Ecto neural progenitor cell (in vitro differentiated cells): Measurements from ENCODE around the gene FANCE.

Experiments used
- DNase-seq: peaks from one replicate; pipeline ENCODE4 v3.0.0-alpha.2; 2018; ENCODE audit warnings: low spot score

Gene FANCE

GRCh38 chr6:35452183-35453090 is at the start of gene FANCE:
FANCE (plus strand) TSS chr6:35452338; CDS start chr6:35452546, 208 bp downstream.
- DNase-seq, result peak; percentile 99

- DNase-seq, result no peak
Observed at GRCh38 chr6:35402856-35403191, 49.3 kb upstream of the FANCE start.

- no peak for DNase-seq
Observed at GRCh38 chr6:35403544-35404442, 48.3 kb upstream of the FANCE start.

- no peak for DNase-seq
Observed at GRCh38 chr6:35406711-35407485, 45.2 kb upstream of the FANCE start.

- no peak for DNase-seq
Observed at GRCh38 chr6:35409245-35409644, 42.9 kb upstream of the FANCE start.

GRCh38 chr6:35410131-35410530 is 42.0 kb upstream of the FANCE start:
- DNase-seq, result no peak

GRCh38 chr6:35411066-35411465 is 41.1 kb upstream of the FANCE start:
- no peak for DNase-seq

- no peak for DNase-seq
Observed at GRCh38 chr6:35412102-35412501, 40.0 kb upstream of the FANCE start.

- no peak for DNase-seq
Observed at GRCh38 chr6:35413911-35414310, 38.2 kb upstream of the FANCE start.

- DNase-seq, result peak; percentile 70
Observed at GRCh38 chr6:35415065-35415891, 36.9 kb upstream of the FANCE start.

GRCh38 chr6:35417979-35418661 is 34.0 kb upstream of the FANCE start:
- no peak for DNase-seq

- DNase-seq, result no peak
Observed at GRCh38 chr6:35419417-35419816, 32.7 kb upstream of the FANCE start.

- DNase-seq, result no peak
Observed at GRCh38 chr6:35419961-35420360, 32.2 kb upstream of the FANCE start.

- DNase-seq, result no peak
Observed at GRCh38 chr6:35425284-35425683, 26.9 kb upstream of the FANCE start.

GRCh38 chr6:35426074-35426473 is 26.1 kb upstream of the FANCE start:
- no peak for DNase-seq

GRCh38 chr6:35427435-35427834 is 24.7 kb upstream of the FANCE start:
- no peak for DNase-seq

GRCh38 chr6:35427851-35428321 is 24.3 kb upstream of the FANCE start:
- DNase-seq, result no peak

GRCh38 chr6:35428421-35429149 is 23.6 kb upstream of the FANCE start:
- no peak for DNase-seq

- no peak for DNase-seq
Observed at GRCh38 chr6:35429463-35429862, 22.7 kb upstream of the FANCE start.

GRCh38 chr6:35432291-35432690 is 19.8 kb upstream of the FANCE start:
- DNase-seq, result no peak
